Bronchial epithelial cell (primary cell): ENCODE results near the gene CNTN1. TPM values are rescaled to one million over a fixed set of nuclear protein-coding genes. Genes with fewer than 3 reads are reported as not detected.

Experiments used
- DNase-seq: peaks from one replicate; pipeline ENCODE4 v3.0.0-alpha.2; 2010; ENCODE audit warnings: low read depth
- FAIRE-seq: peaks from 2 replicates; lab custom pipeline; 2011; peaks lifted over from hg19 to GRCh38; lab: Jason Lieb, UNC
- H3K27me3 ChIP-seq: 2 replicates; pipeline ENCODE4 v1.5.1; 2011; ENCODE audit warnings: low read length; ENCODE audit not compliant: control insufficient read depth, insufficient read depth
- H3K36me3 ChIP-seq: 2 replicates; pipeline ENCODE4 v1.5.1; 2011; ENCODE audit warnings: low read length; ENCODE audit not compliant: control insufficient read depth, insufficient read depth
- H3K4me3 ChIP-seq: 2 replicates; pipeline ENCODE4 v1.5.1; 2011; ENCODE audit warnings: mild to moderate bottlenecking, low read depth, low read length, control low read depth
- total RNA-seq: library from RNA; depleted of rRNA; stranded (reverse); fragments of >200 nt; gene quantifications from 2 replicates; pipeline ENCODE4 v1.2.1, GENCODE V29; 2014
- TF ChIP-seq, protein P1 (sequence below): IDR thresholded peaks from 2 replicates; pipeline ENCODE4 v1.5.1; 2011; ENCODE audit warnings: mild to moderate bottlenecking, moderate library complexity, low read length, control low read depth, inconsistent platforms; ENCODE audit not compliant: insufficient read depth, severe bottlenecking

Gene CNTN1
- total RNA-seq, 1 donor from 2014 or later: 2.4 TPM

DNA sequence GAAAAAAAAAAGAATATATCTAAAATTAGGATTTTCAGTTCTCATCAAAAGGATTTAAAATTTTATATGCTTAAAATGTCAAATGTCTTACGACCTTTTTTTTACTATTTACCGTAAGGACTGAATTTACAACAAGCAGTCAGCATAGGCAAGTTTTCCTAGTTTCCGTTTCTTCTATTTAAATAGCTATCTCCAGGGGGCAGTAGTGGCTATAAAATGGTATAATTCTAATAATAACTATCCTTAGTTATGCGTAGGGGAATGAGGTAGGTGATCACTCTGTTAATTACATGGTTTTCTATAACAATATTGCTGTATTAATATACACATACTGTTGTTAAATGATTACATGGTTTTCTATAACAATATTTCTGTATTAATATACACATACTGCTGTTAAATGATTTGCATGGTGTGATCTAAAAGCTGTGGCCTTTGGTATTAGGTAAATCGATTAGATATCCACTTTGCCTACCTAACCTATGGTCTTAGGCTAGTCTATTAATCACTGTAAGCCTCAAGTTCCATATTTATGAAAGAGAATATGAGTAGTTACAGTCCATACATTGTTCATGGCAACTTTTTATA lies 278.2 kb downstream of the CNTN1 start:
- no peak for FAIRE-seq

DNA sequence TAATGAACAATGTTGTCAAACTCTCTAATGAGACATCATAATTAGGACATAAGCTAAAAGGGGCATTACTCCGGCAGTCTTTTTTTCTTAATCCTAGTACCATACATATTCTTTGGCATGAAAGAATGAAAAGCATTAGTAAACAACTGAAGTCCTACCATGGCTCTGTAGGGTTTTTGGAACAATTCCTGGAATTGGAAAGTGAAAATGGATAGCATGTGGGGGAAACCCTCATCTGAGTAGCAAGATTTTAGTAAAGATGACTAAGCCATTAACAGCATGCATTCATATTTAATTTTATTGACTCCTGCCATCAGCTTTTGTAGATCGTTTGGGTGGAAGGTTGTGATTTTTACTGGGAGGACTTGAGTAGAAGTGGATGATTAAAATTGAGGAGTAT lies 279.7 kb downstream of the CNTN1 start:
- Histone ChIP-seq H3K36me3 (no peaks in the 10 kb centered on the region), H3K27me3 (no peaks in the 10 kb centered on the region), H3K4me3 (no peak overlapping the region)
- FAIRE-seq (no peak), DNase-seq (no peak)
- TF ChIP-seq, protein P1, sequence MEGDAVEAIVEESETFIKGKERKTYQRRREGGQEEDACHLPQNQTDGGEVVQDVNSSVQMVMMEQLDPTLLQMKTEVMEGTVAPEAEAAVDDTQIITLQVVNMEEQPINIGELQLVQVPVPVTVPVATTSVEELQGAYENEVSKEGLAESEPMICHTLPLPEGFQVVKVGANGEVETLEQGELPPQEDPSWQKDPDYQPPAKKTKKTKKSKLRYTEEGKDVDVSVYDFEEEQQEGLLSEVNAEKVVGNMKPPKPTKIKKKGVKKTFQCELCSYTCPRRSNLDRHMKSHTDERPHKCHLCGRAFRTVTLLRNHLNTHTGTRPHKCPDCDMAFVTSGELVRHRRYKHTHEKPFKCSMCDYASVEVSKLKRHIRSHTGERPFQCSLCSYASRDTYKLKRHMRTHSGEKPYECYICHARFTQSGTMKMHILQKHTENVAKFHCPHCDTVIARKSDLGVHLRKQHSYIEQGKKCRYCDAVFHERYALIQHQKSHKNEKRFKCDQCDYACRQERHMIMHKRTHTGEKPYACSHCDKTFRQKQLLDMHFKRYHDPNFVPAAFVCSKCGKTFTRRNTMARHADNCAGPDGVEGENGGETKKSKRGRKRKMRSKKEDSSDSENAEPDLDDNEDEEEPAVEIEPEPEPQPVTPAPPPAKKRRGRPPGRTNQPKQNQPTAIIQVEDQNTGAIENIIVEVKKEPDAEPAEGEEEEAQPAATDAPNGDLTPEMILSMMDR: no peak

More for the DNA sequence above, 278.2 kb downstream of the CNTN1 start:
- TF ChIP-seq, protein P1: no peak
- Histone ChIP-seq H3K27me3 (no peaks in the 10 kb centered on the region), H3K36me3 (no peaks in the 10 kb centered on the region), H3K4me3 (no peak overlapping the region)
- peak; percentile 7 for DNase-seq

DNA sequence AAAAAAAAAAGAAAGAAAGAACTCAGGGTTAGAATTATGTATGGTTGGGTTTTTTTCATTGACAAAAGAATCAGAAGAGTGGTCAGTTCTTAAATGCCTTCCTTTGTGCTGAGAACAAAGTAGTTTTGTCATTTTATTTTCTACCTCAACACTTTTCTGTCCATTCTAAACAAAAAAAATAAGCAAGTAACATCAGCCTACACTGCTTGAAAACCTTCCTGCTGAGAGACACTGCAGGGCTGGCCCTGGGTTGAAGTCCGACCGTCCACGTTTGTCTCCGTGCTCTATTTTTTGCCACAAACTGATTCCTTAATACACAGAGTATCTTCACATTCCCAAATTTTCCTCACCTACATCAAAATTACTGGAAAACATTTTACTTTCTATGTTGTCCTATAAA lies 284.3 kb downstream of the CNTN1 start:
- Histone ChIP-seq H3K4me3 (no peak overlapping the region), H3K27me3 (no peaks in the 10 kb centered on the region), H3K36me3 (no peaks in the 10 kb centered on the region)
- FAIRE-seq (no peak), DNase-seq (no peak)
- TF ChIP-seq, protein P1: no peak

DNA sequence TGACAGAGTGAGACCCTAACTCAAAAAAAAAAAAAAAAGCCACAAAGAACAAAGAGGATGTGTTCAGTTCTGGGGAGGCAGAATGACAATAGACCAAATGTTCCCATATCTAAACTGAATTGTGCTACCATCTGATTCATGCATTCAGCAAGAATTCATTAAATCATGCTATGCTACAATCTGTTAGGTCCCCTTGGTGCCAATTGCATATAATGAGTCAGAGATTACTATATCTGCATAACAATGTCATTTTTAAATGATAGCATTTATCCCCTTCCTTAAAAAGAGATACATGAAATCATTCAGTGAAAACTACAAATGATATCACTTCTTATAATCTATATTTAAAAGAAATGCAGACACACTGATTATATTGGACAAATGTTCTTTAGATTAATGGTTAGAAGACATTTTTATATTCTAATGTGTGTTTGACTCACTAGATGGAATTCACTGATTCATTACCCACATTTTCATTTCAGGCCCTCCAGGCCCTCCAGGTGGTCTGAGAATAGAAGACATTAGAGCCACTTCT lies 288.3 kb downstream of the CNTN1 start:
- TF ChIP-seq, protein P1: no peak
- Histone ChIP-seq H3K36me3 (no peaks in the 10 kb centered on the region), H3K4me3 (no peak overlapping the region), H3K27me3 (no peaks in the 10 kb centered on the region)
- DNase-seq: peak; percentile 33
- FAIRE-seq: no peak

DNA sequence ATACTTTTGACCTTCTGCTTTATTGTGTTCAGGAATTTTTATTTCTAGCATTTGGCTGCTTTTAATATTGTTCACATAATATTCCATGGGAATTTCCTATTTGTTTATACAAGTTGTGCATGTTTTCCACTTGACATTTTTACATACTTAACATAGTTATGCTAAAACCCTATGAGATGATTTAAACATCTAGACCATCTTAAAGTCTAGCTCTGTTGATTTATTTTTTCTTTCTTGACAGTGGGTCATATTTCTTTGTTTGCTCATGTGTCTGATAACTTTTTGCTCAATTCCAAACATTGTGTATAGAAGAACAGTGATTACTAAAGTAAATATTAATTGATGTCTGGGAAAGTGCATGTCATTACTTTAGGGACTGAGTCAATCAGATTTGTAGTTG lies 293.8 kb downstream of the CNTN1 start:
- no peaks in the 10 kb centered on the region for H3K36me3 ChIP-seq

More for the DNA sequence above, 293.8 kb downstream of the CNTN1 start:
- Histone ChIP-seq H3K4me3 (no peak overlapping the region), H3K27me3 (no peaks in the 10 kb centered on the region)
- DNase-seq (peak; percentile 4), FAIRE-seq (no peak)
- TF ChIP-seq, protein P1: no peak
